ENCODE data around the gene TPRN.
A peak's percentile ranks its signal among the peaks of the same experiment; 100 is the strongest.

Gene TPRN

DNA sequence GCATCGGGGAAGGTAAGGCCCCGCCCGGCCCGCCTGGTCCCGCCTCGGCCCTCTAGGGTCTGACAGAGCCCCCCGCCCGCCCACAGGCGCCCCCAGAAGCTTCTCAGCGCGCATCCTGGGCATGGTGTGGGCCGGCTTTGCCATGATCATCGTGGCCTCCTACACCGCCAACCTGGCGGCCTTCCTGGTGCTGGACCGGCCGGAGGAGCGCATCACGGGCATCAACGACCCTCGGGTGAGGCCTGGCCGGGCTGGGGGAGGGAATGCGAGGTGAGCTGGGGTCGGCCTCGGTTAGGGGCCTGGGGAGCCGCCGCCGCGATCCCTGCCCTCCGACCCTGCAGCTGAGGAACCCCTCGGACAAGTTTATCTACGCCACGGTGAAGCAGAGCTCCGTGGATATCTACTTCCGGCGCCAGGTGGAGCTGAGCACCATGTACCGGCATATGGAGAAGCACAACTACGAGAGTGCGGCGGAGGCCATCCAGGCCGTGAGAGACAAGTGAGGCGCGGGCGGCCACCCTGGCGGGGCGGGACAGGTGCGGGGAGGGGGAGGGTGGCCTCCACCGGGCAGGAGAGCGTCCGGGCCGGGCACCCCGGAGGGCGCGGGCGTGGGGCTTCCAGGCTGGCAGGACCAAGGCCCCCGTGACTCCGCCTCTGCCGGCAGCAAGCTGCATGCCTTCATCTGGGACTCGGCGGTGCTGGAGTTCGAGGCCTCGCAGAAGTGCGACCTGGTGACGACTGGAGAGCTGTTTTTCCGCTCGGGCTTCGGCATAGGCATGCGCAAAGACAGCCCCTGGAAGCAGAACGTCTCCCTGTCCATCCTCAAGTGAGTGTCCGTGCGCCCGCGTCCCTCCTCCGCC, 37.8 kb downstream of the TPRN start:
- peak overlapping the region; percentile 4 for H3K4me3 ChIP-seq (ENCODE audit: low read depth, low read length)

DNA sequence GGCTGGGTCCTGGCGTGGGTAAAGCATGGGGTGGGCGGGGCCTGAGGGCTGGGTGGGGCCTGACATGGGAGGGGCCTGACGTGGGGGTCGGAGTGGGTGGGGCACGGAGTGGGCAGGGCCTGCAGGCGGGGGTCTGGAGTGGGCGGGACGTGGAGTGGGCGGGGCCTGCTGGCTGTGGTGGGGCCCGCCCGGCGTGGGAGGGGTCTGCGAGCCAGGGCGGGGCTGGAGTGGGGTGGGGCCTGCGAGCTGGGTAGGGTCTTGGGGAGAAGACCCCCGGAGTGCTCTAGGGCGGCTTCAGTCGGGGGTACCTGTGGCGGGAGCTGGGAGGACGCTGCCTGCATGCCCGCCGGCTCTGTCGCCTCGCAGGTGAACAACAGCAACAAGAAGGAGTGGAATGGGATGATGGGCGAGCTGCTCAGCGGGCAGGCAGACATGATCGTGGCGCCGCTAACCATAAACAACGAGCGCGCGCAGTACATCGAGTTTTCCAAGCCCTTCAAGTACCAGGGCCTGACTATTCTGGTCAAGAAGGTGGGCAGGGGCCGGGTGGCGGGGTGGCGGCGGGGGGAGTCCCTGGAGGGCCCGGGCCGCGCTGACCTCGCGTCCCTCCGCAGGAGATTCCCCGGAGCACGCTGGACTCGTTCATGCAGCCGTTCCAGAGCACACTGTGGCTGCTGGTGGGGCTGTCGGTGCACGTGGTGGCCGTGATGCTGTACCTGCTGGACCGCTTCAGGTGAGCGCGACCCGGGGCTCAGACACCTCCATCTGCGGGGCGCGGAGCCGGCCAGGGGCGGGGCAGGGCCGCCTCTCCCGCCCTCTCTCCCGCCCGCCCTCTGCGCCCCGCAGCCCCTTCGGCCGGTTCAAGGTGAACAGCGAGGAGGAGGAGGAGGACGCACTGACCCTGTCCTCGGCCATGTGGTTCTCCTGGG, 38.7 kb downstream of the TPRN start:
- no peak overlapping the region for H3K4me3 ChIP-seq (ENCODE audit: low read depth, low read length)

DNA sequence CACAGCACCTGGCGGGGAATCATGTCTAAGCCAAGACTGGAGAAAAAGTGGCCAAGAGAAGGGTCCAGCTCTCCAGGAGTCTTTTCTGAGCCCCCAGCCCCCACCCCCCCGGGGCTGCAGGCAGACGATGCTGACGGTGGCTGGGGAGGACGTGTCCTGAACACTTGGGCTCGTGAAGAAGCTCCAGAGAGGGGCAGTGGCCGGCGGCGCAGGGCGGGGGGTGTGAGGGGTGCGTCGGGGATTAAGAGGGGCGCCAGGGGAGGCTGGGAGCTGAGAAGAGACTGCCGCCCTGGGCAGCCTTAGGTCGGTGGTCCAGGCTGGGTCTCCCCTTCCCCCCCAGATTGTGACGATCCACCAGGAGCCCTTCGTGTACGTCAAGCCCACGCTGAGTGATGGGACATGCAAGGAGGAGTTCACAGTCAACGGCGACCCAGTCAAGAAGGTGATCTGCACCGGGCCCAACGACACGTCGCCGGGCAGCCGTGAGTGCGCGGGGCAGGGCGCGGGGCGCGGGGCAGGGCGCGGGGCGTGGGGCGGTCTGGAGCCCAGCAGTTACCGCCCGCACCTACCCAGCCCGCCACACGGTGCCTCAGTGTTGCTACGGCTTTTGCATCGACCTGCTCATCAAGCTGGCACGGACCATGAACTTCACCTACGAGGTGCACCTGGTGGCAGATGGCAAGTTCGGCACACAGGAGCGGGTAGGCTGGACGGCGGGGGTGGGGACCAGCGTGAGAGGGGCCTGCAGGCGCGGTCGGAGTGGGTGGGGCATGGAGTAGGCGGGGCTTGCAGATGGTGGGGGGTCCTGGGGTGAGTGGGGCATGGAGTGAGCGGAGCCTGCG, 39.6 kb downstream of the TPRN start:
- no peak overlapping the region for H3K4me3 ChIP-seq (ENCODE audit: low read depth, low read length)

DNA sequence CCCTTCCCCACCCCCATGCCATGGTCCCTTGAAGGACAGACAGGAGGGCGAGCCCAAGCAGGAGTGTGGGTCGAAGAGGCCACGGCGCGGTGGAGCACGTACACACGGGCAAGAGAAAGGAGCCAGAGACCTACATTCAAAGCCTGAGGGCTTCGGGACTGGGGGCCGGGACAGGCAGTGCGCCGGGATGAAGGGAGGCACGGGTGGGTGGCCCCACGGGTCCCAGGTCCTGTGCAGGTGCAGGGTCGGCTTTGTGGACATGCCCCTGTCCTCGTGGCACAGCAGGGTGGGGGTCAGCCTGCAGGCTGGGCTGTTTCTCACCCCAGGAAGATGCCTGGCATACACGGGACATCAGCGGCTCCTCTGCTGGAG, 40.5 kb downstream of the TPRN start:
- no peak overlapping the region for H3K4me3 ChIP-seq (ENCODE audit: low read depth, low read length)

DNA sequence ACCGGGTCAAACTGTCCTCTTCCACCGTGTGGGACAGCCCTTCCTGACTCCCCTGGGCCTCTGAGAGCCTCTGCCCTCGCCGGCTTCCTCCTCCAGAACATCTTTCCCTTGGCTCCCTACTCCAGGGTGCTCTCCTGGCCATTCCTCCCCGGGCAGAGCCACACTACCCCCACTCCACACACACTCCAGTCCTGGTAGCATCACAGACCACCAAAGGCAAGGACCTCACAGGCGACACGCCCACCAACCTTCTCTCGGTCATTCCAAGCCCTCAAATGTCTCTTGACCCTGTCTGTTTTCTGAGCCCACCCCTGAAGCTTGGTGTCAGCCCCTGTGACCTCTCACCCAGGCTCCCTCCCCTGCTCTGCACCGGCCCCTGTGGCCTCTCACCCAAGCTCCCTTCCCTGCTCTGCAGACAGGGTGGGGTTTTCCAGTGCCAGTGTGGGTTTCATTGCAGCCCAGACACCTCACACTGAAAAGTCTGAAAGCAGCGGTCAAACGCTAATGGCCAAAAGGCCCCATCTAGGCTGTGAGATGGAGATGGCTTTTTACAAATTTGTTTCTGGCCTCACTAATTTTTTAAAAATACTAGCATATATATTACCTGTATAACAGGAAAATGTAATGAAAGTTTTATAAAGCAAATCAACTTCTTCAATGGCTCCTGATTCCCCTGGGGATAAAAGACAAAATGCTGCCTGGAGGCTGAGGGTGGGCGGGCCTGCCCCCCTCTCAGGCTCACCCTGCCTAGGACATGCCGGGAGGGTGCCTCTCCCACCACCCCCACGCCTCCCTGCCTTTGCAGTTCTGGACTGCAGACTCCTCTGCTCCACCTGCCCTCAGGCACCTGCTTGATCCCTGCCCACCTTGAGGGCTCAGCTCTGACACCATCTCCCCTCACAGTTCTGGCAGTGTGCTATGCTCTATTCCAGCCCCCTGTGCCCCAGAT, 41.2 kb downstream of the TPRN start:
- no peak overlapping the region for H3K4me3 ChIP-seq (ENCODE audit: low read depth, low read length)

DNA sequence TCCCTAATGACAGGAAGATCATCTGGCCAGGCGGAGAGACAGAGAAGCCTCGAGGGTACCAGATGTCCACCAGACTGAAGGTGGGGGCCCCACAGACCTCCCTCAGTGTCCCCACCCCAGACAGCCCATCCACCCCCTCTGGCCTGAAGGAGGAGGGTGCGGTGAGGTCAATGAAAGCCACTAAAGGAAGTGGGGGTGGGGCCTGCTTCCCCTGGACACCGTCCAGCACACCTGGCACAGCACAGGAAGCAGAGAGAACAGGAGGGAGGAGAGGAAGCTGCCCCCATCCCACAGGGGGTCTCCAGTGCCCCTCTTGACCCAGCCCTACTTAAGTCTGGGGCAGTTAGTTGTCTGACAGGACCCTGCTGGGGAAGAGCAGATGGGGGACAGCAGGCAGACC, 41.9 kb downstream of the TPRN start:
- H3K4me3 ChIP-seq (ENCODE audit: low read depth, low read length): no peak overlapping the region

DNA sequence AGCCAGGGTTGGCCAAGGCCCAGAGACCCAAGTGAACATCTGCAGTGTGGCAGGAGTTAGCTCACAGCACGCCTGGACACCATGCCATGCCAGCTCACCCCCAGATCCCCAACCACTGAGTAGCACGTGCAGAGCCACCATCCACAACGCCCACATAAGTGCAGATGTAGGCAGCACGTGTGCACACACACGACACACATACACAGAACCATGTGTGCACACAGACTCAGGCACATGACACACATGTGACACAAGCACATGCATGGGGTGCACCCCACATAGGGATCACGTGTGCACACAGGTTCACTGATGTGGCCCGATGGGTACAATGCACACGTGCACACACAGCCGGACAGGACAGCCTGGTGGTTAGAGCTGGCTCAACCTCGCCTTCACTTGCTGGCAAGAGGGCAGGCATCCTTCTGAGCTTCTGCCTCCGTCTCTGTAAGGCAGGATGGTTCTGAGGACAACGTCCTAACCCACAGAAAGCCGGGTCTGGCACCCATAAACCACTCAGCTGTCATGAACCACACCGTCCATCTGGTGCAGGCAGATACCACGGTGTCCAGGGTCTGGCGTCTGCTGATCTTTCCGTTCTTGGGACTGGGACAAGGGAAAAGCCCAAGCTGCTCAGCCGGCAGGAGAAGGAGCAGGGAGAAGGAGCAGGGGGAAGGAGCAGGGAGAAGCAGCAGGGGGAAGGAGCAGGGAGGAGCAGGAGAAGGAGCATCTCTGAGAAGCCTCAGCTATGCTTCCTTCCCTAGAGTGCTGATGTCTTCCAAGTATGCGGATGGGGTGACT, 42.7 kb downstream of the TPRN start:
- no peak overlapping the region for H3K4me3 ChIP-seq (ENCODE audit: low read depth, low read length)

DNA sequence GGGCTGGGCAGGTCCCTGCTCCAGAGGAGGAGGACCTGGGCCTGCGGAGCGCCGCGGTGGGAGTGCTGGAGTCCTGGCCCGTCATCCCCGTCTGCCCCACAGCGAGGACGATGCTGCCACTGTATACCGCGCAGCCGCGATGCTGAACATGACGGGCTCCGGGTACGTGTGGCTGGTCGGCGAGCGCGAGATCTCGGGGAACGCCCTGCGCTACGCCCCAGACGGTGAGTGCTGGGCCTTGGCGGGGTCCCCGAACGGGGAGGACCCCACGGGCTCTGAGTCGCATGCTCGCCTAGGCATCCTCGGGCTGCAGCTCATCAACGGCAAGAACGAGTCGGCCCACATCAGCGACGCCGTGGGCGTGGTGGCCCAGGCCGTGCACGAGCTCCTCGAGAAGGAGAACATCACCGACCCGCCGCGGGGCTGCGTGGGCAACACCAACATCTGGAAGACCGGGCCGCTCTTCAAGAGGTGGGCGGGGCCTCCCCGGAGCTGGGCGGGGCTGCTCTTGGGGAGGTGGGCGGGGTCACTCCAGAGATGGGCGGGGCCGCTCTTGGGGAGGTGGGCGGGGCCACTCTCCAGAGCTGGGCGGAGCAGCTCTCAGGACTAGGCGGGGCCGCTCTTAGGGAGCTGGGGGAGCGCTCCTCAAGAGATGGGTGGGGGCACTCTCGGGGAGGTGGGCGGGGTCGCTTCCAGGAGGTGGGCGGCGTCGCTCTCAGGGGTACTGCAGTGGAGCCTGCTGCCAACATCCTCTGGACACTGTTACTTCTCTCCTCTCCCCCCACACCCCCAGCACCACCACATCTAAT, 43.8 kb downstream of the TPRN start:
- peak overlapping the region; percentile 20 for H3K4me3 ChIP-seq (ENCODE audit: low read depth, low read length)

DNA sequence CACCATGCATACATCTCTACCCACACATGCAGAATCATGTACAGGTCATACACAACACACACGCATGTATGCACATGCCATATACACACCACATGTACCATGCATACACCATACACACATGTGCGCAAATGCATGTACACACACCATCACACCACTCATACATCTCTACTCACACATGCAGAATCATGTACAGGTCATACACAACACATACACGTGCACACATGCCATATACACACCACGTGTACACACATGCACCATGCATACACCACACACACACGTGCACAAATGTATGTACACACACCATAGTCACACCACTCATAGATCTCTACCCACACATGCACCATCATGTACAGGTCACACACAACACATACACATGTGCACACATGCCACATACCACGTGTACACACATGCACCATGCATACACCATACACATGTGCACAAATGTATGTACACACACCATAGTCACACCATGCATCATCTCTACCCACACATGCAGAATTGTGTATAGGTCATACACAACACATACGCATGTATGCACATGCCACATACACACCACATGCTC, 47.6 kb downstream of the TPRN start:
- H3K4me3 ChIP-seq (ENCODE audit: low read depth, low read length): no peak overlapping the region

DNA sequence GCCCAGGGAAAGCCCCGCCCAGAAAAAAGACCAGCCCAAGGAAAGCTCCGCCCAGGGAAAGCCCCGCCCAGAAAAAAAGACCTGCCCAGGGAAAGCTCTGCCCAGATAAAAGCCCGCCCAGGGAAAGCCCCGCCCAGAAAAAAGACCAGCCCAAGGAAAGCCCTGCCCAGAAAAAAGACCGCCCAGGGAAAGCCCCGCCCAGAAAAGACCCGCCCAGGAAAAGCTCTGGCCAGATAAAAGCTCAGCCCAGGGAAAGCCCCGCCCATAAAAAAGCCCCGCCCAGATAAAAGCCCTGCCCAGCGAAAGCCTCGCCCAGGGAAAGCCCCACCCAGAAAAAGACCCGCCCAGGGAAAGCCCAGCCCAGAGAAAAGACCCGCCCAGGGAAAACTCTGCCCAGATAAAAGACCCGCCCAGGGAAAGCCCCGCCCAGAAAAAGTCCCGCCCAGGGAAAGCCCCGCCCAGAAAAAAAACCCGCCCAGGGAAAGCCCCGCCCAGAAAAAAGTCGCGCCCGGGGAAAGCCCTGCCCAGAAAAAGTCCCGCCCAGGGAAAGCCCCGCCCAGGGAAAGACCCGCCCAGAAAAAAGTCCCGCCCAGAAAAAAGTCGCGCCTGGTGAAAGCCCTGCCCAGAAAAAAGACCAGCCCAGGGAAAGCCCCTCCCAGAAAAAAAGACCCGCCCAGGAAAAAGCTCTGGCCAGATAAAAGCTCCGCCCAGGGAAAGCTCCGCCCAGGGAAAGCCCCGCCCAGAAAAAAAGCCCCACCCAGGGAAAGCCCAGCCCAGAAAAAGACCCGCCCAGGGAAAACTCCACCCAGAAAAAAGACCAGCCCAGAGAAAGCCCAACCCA, 49.7 kb downstream of the TPRN start:
- no peak overlapping the region for H3K4me3 ChIP-seq (ENCODE audit: low read depth, low read length)

DNA sequence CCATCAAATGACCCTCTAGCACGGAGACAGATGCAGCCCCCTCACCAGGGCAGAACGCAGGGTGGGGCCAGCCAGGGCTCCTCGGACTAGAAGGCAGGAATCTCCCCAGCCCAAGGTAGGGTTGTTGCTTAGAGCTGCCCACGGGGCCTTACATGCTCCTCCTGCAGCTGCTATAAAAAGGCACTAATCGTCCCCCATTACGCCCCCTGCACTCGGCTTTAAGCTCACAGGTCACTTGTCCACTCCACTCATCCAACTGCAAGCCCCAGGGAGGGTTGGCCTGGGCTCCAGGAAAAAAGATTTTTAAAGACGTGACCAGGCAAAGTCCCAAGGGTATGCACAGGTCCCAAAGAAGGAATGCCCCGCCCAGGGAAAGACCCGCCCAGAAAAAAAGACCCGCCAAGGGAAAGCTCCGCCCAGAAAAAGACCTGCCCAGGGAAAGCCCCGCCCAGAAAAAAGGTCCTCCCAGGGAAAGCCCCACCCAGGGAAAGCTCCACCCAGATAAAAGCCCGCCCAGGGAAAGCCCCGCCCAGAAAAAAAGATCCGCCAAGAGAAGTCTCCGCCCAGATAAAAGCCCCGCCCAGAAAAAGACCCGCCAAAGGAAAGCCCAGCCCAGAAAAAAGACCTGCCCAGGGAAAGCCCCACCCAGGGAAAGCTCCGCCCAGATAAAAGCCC, 50.5 kb downstream of the TPRN start:
- no peak overlapping the region for H3K4me3 ChIP-seq (ENCODE audit: low read depth, low read length)

DNA sequence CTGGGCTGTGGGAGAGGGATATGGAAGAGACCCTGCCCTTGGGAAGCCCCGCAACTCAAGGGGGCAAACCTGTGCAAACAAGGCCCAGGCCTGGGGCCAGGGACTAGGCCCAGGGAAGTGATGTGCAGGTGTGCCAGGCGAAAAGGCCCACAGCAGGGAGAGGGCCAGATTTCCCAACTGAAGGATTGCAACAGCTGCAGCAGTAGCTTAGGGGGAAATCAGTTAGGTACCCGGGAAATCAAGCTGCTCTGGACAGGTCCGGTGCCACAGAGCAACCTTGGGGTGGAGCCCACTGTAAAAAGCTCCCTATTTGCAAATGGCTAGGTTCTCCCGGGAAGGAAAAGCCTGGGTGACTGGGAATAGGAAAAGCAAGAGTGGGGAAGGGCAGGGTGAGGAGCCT, 51.2 kb downstream of the TPRN start:
- no peak overlapping the region for H3K4me3 ChIP-seq (ENCODE audit: low read depth, low read length)

DNA sequence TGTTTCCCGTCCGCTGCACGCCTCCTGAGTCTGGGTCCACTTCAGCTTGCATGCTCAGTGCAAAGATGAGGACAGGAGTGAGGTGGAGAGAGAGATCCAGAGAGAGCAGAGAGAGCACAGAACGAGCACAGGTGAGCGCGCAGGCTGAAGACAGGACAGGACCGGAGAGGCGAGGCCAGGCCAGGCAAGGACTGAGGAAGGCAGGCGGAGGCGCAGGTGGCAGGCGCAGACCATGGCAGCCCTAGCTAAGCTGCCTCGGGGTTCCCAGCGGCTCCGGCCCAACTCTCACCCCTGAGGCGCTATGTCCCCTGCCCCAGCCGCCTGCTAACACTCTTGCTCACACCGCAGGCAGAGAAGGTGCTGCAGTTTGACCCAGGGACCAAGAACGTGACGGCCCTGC, 51.9 kb downstream of the TPRN start:
- no peak overlapping the region for H3K4me3 ChIP-seq (ENCODE audit: low read depth, low read length)

DNA sequence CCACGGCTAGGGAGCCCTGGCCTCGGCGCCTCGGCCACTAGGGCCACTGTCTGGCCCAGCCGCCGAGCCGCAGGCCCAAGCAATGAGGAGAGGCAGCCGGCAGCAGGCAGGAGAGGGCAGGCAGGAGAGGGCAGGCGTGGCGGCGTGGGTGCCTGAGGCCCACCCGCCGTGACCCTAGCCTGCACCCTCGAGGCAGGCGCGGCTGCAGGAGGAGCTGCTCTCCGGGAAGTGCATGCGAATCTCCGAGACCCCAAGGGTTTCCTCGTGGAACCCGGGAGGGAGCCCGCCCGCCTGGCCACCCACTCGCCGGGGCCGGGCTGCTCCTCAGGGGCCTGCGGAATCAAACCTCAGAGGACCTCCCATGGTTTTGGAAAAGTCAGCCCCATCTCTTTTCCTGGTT, 52.3 kb downstream of the TPRN start:
- no peak overlapping the region for H3K4me3 ChIP-seq (ENCODE audit: low read depth, low read length)

DNA sequence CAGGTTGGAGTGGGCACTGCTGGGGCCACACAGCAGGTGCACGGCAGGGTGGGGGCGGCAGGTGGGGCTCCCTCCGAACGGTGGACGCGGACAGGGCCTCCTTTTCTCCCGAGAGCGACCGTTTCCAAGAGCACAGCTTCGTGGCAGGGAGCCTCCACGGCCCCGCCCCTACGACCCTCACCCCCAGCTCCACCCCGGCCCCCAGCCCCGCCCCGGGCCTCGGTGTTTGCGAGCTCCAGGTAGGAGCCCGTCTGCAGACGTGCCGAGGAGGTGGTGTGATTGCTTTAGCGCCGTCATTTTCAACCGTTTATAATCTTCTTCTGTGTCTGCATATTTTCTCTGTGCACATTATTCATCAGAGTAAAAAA, 52.8 kb downstream of the TPRN start:
- H3K4me3 ChIP-seq (ENCODE audit: low read depth, low read length): no peak overlapping the region

DNA sequence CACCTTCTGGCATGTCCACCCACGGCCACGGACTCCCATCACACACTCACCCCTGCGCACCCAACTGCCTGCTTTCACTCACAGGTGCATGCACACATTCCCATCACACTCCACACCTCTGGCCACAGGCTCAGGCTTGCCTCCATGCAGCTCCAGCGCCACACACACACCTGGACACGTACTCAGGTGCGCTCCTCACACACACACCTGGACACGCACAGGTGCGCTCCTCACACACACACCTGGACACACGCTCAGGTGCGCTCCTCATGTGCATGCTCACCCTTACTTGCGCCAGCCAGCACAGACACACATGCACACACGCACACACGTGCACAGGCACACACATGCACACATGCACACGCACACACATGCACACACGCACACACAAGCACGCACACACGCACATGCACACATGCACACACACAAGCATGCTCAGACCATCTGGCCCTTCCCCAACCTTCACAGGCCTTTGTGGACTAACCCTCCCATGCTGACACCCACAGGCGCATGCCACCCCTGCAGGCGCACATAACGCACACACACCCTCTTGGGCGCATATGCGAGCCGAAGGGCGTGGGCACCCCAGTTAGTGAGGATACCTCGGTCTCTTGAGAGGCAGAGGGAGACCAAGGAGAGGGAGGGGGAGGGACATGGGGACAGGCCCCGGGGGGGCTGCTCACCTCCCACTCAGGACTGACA, 53.3 kb downstream of the TPRN start:
- no peak overlapping the region for H3K4me3 ChIP-seq (ENCODE audit: low read depth, low read length)
